GM21576 (cell line): ENCODE measurements around the gene USP22.

Experiments used
- ATAC-seq: cut with Tn5 transposase; IDR thresholded peaks from one replicate; pipeline ENCODE4 v1.9.1; 2021; ENCODE audit warnings: mild to moderate bottlenecking, moderate library complexity; ENCODE audit not compliant: unreplicated experiment

USP22 gene

DNA sequence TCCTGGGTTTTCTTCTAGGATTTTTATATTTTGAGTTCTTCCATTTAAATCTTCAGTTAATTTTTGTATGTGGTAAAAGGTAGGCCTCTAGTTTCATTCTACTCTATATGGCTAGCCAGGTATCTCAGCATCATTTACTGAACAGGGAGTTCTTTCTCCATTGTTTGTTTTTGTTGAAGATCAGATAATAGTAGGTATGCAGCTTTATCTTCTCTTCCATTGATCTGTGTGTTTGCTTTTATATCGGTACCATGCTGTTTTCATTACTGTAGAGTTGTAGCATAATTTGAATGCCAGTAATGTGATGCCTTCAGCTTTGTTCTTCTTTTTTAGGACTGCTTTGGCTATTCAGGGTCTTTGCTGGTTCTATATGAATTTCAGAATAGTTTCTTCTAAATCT lies 77.3 kb downstream of the USP22 start:
- ATAC-seq = no peak

GRCh38 chr17:20961586-20961985 lies 81.2 kb downstream of the USP22 start:
- no peak for ATAC-seq

DNA sequence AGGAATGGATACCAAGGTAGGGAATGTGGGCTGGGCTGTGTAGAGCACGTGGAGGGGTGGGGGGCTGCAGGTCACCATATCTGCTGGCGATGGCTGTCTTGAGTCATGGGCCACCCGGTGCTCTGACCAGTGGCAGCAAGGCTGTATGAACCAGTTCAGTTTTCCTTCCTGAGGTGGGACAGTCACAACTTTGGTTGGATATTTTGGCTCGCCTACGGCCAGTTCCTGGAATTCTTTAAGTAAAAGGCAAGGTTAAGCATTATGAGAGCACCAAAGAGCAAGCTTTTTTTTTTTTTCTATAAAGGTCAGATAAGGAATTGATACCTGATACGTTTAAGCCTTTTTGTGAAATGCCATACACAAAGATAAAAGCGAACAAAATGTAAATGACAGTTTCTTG lies 81.9 kb downstream of the USP22 start:
- ATAC-seq = no peak

DNA sequence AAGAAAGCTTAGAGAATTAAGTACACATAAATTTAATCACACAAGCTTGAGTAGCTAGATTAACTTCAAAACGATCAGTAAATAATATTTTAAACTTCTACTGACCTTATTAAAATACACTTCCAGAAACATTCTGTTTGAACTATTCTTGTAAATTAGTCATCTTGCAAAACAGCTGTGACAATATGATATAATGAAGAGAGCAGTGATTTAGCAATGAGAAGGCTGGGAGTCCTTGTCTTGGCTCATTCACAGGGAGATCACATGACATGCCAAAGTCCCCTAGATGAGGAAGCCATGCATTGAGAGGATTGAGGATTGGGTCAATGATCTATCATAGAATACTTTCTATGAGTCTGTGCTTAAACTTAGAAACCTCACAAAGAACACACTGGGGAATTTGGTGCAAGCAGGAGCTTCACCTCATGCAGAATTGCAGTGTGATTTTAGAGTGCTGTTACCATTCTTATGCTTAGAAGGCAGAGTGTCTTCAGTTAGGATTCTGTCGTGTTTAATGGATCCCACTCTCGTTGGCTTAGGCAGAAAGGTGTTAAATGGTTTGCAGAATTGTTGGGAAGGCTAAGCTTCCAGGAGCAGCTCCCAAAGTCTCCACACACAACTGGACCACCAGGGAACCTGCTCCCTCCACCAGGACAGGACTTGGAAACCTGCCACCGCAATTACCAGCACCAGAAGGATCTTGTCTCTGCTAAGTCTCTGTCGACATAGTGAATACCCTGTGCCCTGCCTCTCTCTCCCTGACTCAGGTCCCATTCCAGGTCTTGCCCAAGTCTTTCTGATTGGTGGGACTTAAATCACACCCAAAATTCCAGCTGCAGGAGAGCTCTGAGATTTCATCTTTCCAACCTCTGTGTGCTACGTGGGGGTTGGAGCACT lies 87.1 kb downstream of the USP22 start:
- ATAC-seq = no peak

DNA sequence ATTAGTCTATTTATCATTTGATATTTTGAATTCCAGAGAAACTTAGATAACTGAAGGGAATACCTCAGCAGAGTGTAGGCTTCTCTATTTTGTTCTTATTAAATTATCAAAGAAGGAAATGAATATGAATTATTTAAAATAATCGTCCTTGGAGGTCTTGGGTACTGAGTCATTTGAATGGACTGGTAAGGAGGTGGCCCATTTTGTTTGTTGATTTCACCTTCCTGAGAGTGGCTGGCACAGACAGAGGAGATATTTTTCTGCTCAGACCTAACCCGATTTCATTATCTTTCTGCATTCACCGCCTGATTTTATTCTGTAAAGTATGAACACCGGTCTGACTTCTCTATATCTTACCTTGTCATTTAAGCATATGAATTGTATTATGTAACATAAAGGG lies 88.0 kb downstream of the USP22 start:
- ATAC-seq = no peak

DNA sequence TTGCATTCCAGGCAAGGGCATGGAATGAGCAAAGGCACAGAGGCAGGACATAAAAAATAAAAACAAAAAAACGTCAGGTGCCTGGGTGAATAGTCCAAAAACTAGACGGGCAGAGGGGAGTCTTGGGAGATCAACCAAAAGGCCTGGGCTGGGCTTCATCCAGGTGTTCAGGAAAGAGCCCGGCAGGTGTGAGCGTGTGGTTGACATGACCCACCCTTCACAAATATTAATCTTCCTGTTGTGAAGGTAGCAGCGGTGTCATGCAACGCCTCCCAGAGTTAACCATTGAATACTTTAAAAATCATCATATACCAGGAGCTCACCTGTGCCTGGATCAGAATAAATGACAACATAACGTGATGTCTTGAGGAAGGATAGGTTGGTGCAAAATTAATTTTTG lies 90.6 kb downstream of the USP22 start:
- ATAC-seq = no peak
